Esophagus squamous epithelium (tissue), 5 donors: ENCODE data around the gene LMNA. TPM values are rescaled to one million over a fixed set of nuclear protein-coding genes. Genes with fewer than 3 reads are reported as not detected.

Experiments used
- DNase-seq: peaks from one replicate; lab custom pipeline; 2025; lab: John Stamatoyannopoulos, UW
- H3K27ac ChIP-seq, 4 donors: fragments of 200-600 bp; sonication (generic); one replicate each; pipeline ENCODE4 v1.5.1; 2016 to 2019; ENCODE audit warnings: mild to moderate bottlenecking in 1 of 4
- H3K27me3 ChIP-seq, 4 donors: fragments of 200-600 bp; sonication (generic); 1 replicate in 3 of 4; 2 replicates in 1 of 4; pipeline versions ENCODE4 v1.5.1 to v1.6.0; 2017 to 2021; ENCODE audit warnings: antibody characterized with exemption in 1 of 4
- H3K36me3 ChIP-seq, 3 donors: fragments of 200-600 bp; sonication (generic); one replicate each; pipeline ENCODE4 v1.5.1; 2016 to 2019
- H3K4me1 ChIP-seq, 3 donors: fragments of 200-600 bp; sonication (generic); one replicate each; pipeline ENCODE4 v1.5.1; 2017 to 2019
- H3K4me3 ChIP-seq, 4 donors: fragments of 200-600 bp; sonication (generic); 1 replicate in 3 of 4; 2 replicates in 1 of 4; pipeline ENCODE4 v1.5.1; 2016 to 2019; ENCODE audit warnings: mild to moderate bottlenecking in 2 of 4, moderate library complexity in 1 of 4
- H3K9me3 ChIP-seq, 3 donors: fragments of 200-600 bp; sonication (generic); one replicate each; pipeline ENCODE4 v1.5.1; 2016 to 2019
- CTCF ChIP-seq, 6 experiments: fragments of 450-650 bp in 4 of 6; fragments of 200-600 bp in 2 of 6; sonication (generic) in 2 of 6; IDR thresholded peaks; one replicate each; pipeline ENCODE4 v1.5.1; 2016 to 2019; ENCODE audit warnings: antibody characterized with exemption in 6 of 6, mild to moderate bottlenecking in 4 of 6, moderate library complexity in 4 of 6
- POLR2A ChIP-seq, 4 donors: fragments of 450-650 bp; IDR thresholded peaks; one replicate each; pipeline ENCODE4 v1.6.1; 2017; ENCODE audit warnings: antibody characterized with exemption in 4 of 4, mild to moderate bottlenecking in 4 of 4, moderate library complexity in 3 of 4
- WGBS, 2 donors: methylation state at CpG; one replicate each; pipeline ENCODE4 v1.1.5; 2018; 5-methylcytosine and 5-hydroxymethylcytosine counted together
- intact Hi-C: fragments of 100-400 bp; cut with DNase I; formaldehyde crosslinking; loops from one replicate; pipeline ENCODE4 v1.15.0; 2022
- total RNA-seq, 4 donors: library from RNA; depleted of rRNA; stranded (reverse); fragments of >200 nt; gene quantifications; one replicate each; pipeline ENCODE4 v1.1.0, GENCODE V29; 2016
- donor health status: DM: yes; HTN: yes; CAD: no.

Gene LMNA
- total RNA-seq, 4 donors from 2014 or later = 322 to 480 (median 403) TPM

GRCh38 chr1:156151093-156151688, 36.7 kb downstream of the LMNA start:
- Histone ChIP-seq H3K9me3 (no peaks in the 10 kb centered on the region), H3K36me3 (peaks cover 0 to under 1% (median 0%) of the 10 kb centered on the region in 3 donors), H3K4me3 (no peak overlapping the region), H3K27ac (peak overlapping the region in 3 of 4 donors; percentile 22 to 90 (median 87)), H3K27me3 (peaks cover 0 to 21% (median 0%) of the 10 kb centered on the region in 4 donors), H3K4me1 (peaks cover 27 to 85% (median 34%) of the 10 kb centered on the region in 3 donors)
- TF ChIP-seq CTCF (IDR thresholded peaks at IDR 0.05) = no peak
- no peak for TF ChIP-seq POLR2A (IDR thresholded peaks at IDR 0.05)
- intact Hi-C loops = no loop called here
- no peak for DNase-seq
- WGBS, 2 donors = 33 to 45% methylated on average over 1 to 6 of the region's 6 CpGs

GRCh38 chr1:156152628-156153027, 38.1 kb downstream of the LMNA start:
- DNase-seq = no peak
- intact Hi-C loops = no loop called here
- Histone ChIP-seq H3K27me3 (peaks cover 0 to 21% (median 0%) of the 10 kb centered on the region in 4 donors), H3K36me3 (peaks cover 0 to 15% (median 0%) of the 10 kb centered on the region in 3 donors), H3K9me3 (no peaks in the 10 kb centered on the region), H3K27ac (peak overlapping the region in 3 of 4 donors; percentile 79 to 90 (median 87)), H3K4me1 (peaks cover 16 to 70% (median 22%) of the 10 kb centered on the region in 3 donors), H3K4me3 (no peak overlapping the region)
- 35 to 53% methylated on average over 2 to 5 of the region's 5 CpGs for WGBS, 2 donors
- TF ChIP-seq CTCF (IDR thresholded peaks at IDR 0.05) (no peak), POLR2A (IDR thresholded peaks at IDR 0.05) (no peak)

DNA sequence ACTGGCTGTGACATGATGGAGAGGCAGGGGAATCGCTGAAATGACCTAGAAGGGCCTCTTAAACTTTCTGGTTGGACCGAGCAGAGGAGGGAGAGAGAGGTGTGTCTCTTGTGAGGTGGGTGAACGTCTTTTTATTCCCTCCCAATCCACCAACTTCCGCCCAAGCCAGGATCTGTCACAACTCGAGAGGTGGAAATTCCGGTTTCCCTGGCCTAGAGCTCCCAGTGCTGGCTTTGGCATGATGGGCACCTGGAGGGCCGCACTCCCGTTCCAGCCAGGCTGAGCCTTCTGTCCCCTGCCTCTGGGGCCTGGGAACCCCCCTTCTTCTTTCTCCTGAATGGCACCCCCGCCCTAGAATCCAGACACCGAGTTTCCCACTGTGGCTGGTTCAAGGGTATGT, 38.9 kb downstream of the LMNA start, which contains the start of gene SEMA4A:
TSS of gene SEMA4A (plus strand) at position 224 of the 400 bp plus-strand sequence. CDS start 994 bp downstream, outside the sequence.
- Histone ChIP-seq H3K27me3 (peaks cover 0 to 21% (median 0%) of the 10 kb centered on the region in 4 donors), H3K4me3 (peak within 1 kb of the TSS; percentile 26 to 59 (median 46)), H3K36me3 (peaks cover 0 to 22% (median 0%) of the 10 kb centered on the region in 3 donors), H3K27ac (peak within 1 kb of the TSS; percentile 61 to 90 (median 83)), H3K4me1 (peaks cover 16 to 63% (median 22%) of the 10 kb centered on the region in 3 donors), H3K9me3 (no peaks in the 10 kb centered on the region)
- intact Hi-C loops = no loop called here
- no peak for DNase-seq
- TF ChIP-seq CTCF (IDR thresholded peaks at IDR 0.05) (no peak), POLR2A (IDR thresholded peaks at IDR 0.05) (no peak)
- WGBS, 2 donors = 31 to 59% methylated on average over 5 to 8 of the region's 10 CpGs

DNA sequence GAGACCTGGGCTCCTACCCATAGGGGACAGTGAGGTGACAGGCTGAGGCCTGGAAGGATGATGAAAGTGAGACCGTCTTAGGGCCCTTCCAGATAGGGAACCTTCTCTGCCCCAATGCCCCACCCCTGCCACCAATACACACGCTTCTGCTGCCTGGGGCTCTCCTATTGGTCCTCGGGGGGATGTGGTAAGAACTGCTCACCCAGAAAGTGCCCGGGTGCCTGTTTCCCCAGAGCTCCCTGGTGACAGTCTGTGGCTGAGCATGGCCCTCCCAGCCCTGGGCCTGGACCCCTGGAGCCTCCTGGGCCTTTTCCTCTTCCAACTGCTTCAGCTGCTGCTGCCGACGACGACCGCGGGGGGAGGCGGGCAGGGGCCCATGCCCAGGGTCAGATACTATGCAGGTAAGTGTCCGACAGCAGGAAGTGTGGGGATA, 39.8 kb downstream of the LMNA start:
- intact Hi-C loops = no loop called here
- Histone ChIP-seq H3K36me3 (peaks cover 0 to 32% (median 0%) of the 10 kb centered on the region in 3 donors), H3K4me3 (peak overlapping the region in 3 of 4 donors; percentile 45 to 59 (median 46)), H3K9me3 (no peaks in the 10 kb centered on the region), H3K27ac (peak overlapping the region; percentile 16 to 90 (median 83)), H3K4me1 (peaks cover 16 to 58% (median 22%) of the 10 kb centered on the region in 3 donors), H3K27me3 (peaks cover 0 to 17% (median 0%) of the 10 kb centered on the region in 4 donors)
- no peak for DNase-seq
- WGBS, 2 donors = 60 to 67% methylated on average over 8 of the region's 11 CpGs
- TF ChIP-seq CTCF (IDR thresholded peaks at IDR 0.05) (no peak), POLR2A (IDR thresholded peaks at IDR 0.05) (peak in 1 of 4 donors; percentile 28)
